H54 (cell line): ENCODE results near the gene CLASRP.
"Not testable (repeated sequence)": the region's sequence is repeated elsewhere in the genome, so short reads cannot be mapped to it uniquely, and the experiment has no call there.

ENCODE experiments used
- DNase-seq: peaks from one replicate; pipeline ENCODE4 v3.0.0; 2011; ENCODE audit warnings: low spot score, mixed read lengths; ENCODE audit not compliant: insufficient read length
- FAIRE-seq: peaks from 3 replicates; lab custom pipeline; 2011; peaks lifted over from hg19 to GRCh38; lab: Jason Lieb, UNC
- POLR2A ChIP-seq: IDR thresholded peaks from 2 replicates; pipeline ENCODE4 v1.6.1; 2011; ENCODE audit warnings: low read depth, mild to moderate bottlenecking, low read length

The CLASRP gene

GRCh38 chr19:45038931-45039893 is at the start of gene CLASRP:
TSS of gene CLASRP (plus strand) at chr19:45039045. CDS start at chr19:45040213, 1,168 bp downstream.
- FAIRE-seq (no peak), DNase-seq (peak; percentile 73)
- TF ChIP-seq POLR2A = peak; percentile 73

GRCh38 chr19:44990459-44990858 is 48.4 kb upstream of the CLASRP start:
- no peak for FAIRE-seq
- no peak for TF ChIP-seq POLR2A
- no peak for DNase-seq

- no peak for TF ChIP-seq POLR2A
- FAIRE-seq = no peak
Measured at GRCh38 chr19:44990966-44991365, 47.9 kb upstream of the CLASRP start.

GRCh38 chr19:44992336-44993163 is 46.3 kb upstream of the CLASRP start:
- DNase-seq = no peak
- TF ChIP-seq POLR2A = no peak
- no peak for FAIRE-seq

More at GRCh38 chr19:44990966-44991365, 47.9 kb upstream of the CLASRP start:
- no peak for DNase-seq

GRCh38 chr19:44993526-44993925 is 45.3 kb upstream of the CLASRP start:
- FAIRE-seq (no peak), DNase-seq (no peak)
- TF ChIP-seq POLR2A = no peak

GRCh38 chr19:44993926-44994537 is 44.8 kb upstream of the CLASRP start:
- FAIRE-seq (no peak), DNase-seq (no peak)
- TF ChIP-seq POLR2A = no peak

GRCh38 chr19:44998025-44998424 is 40.8 kb upstream of the CLASRP start:
- FAIRE-seq (no peak), DNase-seq (no peak)
- no peak for TF ChIP-seq POLR2A

GRCh38 chr19:44999131-44999925 is 39.5 kb upstream of the CLASRP start:
- DNase-seq, FAIRE-seq: not testable (repeated sequence)

- not testable (repeated sequence) for DNase-seq, FAIRE-seq
Measured at GRCh38 chr19:45000665-45001064, 38.2 kb upstream of the CLASRP start.

- no peak for FAIRE-seq
- TF ChIP-seq POLR2A = no peak
- peak; percentile 91 for DNase-seq
Measured at GRCh38 chr19:45001087-45001739, 37.6 kb upstream of the CLASRP start, which contains the start of gene RELB. TSS of gene RELB (plus strand) at chr19:45001464. CDS start at chr19:45001580, 116 bp downstream.

- no peak for TF ChIP-seq POLR2A
- FAIRE-seq (no peak), DNase-seq (no peak)
Measured at GRCh38 chr19:45003485-45003884, 35.4 kb upstream of the CLASRP start.

- DNase-seq (no peak), FAIRE-seq (no peak)
- TF ChIP-seq POLR2A = no peak
Measured at GRCh38 chr19:45005787-45006186, 33.1 kb upstream of the CLASRP start.
